Nephron (organoid): ENCODE measurements around the gene VGLL1.

Experiments used
- H3K27ac Mint-ChIP-seq, 3 experiments: 2 replicates each; pipeline ENCODE4 v1.8.0; 2020; ENCODE audit warnings: mixed read lengths in 3 of 3, mild to moderate bottlenecking in 2 of 3, moderate library complexity in 1 of 3
- H3K27me3 Mint-ChIP-seq: 2 replicates; pipeline ENCODE4 v1.8.0; 2021; ENCODE audit warnings: low read depth, mild to moderate bottlenecking, moderate library complexity, mixed read lengths
- H3K36me3 Mint-ChIP-seq: 2 replicates; pipeline ENCODE4 v1.8.0; 2020; ENCODE audit warnings: low read depth, mixed read lengths
- H3K4me1 Mint-ChIP-seq: 2 replicates; pipeline ENCODE4 v1.8.0; 2020; ENCODE audit warnings: mixed read lengths
- H3K4me3 Mint-ChIP-seq, 3 experiments: 2 replicates each; pipeline ENCODE4 v1.8.0; 2020; ENCODE audit warnings: mild to moderate bottlenecking in 3 of 3, mixed read lengths in 3 of 3, moderate library complexity in 2 of 3
- H3K9me3 Mint-ChIP-seq: 2 replicates; pipeline ENCODE4 v1.8.0; 2020; ENCODE audit warnings: mixed read lengths
- TF ChIP-seq, protein P1 (sequence below), 3 experiments: fragments of 200-600 bp; sonication (generic); IDR thresholded peaks; one replicate each; pipeline ENCODE4 v1.5.0; 2021; ENCODE audit warnings: antibody characterized with exemption in 3 of 3; ENCODE audit not compliant: unreplicated experiment in 3 of 3

VGLL1 gene

DNA sequence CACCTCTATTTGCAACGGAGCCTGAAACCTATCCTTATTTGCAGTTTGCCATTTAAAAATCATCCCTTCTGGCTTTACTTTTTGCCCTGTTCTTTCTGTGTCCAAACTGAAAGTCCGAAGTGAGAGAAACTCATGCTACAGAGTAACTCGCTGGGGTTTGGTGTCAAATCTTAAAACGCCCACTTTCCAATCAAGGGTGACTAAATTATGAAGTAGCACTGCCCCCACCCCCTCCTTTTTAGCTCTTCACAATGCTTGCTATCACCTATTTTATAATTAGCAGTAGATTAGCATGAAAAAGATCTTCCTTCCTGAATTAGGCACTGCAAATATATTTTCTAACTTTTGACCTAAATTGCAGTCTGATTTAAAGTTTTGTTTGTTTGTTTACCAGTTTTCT lies 52.5 kb downstream of the VGLL1 start:
- TF ChIP-seq, protein P1, sequence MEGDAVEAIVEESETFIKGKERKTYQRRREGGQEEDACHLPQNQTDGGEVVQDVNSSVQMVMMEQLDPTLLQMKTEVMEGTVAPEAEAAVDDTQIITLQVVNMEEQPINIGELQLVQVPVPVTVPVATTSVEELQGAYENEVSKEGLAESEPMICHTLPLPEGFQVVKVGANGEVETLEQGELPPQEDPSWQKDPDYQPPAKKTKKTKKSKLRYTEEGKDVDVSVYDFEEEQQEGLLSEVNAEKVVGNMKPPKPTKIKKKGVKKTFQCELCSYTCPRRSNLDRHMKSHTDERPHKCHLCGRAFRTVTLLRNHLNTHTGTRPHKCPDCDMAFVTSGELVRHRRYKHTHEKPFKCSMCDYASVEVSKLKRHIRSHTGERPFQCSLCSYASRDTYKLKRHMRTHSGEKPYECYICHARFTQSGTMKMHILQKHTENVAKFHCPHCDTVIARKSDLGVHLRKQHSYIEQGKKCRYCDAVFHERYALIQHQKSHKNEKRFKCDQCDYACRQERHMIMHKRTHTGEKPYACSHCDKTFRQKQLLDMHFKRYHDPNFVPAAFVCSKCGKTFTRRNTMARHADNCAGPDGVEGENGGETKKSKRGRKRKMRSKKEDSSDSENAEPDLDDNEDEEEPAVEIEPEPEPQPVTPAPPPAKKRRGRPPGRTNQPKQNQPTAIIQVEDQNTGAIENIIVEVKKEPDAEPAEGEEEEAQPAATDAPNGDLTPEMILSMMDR (IDR thresholded peaks at IDR 0.05; ENCODE audit: unreplicated experiment in 3 of 3) = no peak
- Mint-ChIP-seq H3K4me1 (no peaks in the 10 kb centered on the region), H3K4me3 (no peak overlapping the region), H3K9me3 (peaks cover 2% of the 10 kb centered on the region), H3K36me3 (no peaks in the 10 kb centered on the region), H3K27ac (no peak overlapping the region), H3K27me3 (no peaks in the 10 kb centered on the region)

DNA sequence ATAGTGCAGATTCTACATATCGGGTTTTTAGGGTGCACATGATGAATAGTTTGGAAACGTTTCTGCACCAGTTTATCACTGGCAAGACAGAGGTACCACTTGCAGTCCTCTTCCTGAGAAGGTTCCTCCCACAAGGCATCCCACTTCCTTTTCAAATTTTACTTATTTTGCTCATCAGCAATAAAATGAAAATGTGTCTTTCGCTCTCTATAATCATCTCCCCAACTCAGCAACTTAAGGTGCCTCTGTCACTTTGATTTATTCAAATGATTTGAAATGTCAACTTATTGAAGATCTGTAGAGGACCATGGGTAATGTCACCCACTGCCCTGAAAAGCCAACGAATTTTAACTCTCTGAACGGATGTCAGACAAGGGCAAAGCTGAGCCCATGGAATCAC lies 53.2 kb downstream of the VGLL1 start:
- no peaks in the 10 kb centered on the region for H3K27me3 Mint-ChIP-seq
- no peak overlapping the region for H3K4me3 Mint-ChIP-seq
- peaks cover 2% of the 10 kb centered on the region for H3K9me3 Mint-ChIP-seq
- H3K36me3 Mint-ChIP-seq = no peaks in the 10 kb centered on the region
- TF ChIP-seq, protein P1 (IDR thresholded peaks at IDR 0.05; ENCODE audit: unreplicated experiment in 3 of 3) = no peak
- no peak overlapping the region for H3K27ac Mint-ChIP-seq
- no peaks in the 10 kb centered on the region for H3K4me1 Mint-ChIP-seq

DNA sequence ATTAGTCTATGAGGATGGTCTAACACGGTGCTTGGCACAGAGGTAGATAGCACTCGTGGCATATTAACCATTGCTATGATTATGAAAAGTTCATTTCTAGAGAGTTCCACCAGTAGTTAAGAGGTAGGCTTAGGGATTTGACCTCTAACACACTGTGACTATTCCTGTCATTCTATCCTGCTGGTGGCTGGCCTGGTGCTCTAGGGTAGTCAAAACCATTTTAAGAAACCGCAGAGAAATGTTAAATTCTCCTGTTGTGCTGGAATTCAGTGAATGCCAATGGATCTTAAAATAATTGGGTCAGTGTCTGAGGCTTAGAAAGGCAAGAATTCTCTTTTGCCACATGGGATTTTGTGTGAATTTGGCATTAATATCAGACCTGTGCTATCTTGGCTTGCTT lies 53.9 kb downstream of the VGLL1 start:
- H3K9me3 Mint-ChIP-seq = peaks cover 2% of the 10 kb centered on the region
- no peak overlapping the region for H3K27ac Mint-ChIP-seq
- H3K4me3 Mint-ChIP-seq = no peak overlapping the region
- H3K36me3 Mint-ChIP-seq = no peaks in the 10 kb centered on the region
- H3K27me3 Mint-ChIP-seq = no peaks in the 10 kb centered on the region
- no peaks in the 10 kb centered on the region for H3K4me1 Mint-ChIP-seq
- TF ChIP-seq, protein P1 (IDR thresholded peaks at IDR 0.05; ENCODE audit: unreplicated experiment in 3 of 3) = no peak

DNA sequence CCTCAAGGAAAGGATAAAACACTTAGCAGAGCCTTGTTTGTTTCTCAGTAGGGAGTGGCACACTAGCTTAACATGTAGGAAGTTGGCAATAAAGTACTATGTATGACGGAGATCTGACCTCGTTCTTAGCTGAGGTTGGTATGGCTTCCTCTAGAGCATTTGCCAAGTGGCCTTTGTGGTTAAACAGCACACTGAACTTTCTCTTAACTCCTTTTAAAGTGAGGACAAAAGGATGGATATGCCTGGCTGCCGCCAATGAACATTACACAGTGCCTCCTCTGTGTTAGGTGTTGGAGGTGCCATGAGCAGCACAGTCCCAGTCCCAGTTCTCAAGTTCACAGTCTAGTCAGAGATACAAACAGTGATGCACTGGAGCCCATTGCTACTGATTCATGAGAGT lies 54.4 kb downstream of the VGLL1 start:
- Mint-ChIP-seq H3K36me3 (no peaks in the 10 kb centered on the region), H3K4me1 (no peaks in the 10 kb centered on the region), H3K27ac (no peak overlapping the region), H3K9me3 (peaks cover 2% of the 10 kb centered on the region), H3K27me3 (no peaks in the 10 kb centered on the region), H3K4me3 (no peak overlapping the region)
- TF ChIP-seq, protein P1 (IDR thresholded peaks at IDR 0.05; ENCODE audit: unreplicated experiment in 3 of 3) = no peak

DNA sequence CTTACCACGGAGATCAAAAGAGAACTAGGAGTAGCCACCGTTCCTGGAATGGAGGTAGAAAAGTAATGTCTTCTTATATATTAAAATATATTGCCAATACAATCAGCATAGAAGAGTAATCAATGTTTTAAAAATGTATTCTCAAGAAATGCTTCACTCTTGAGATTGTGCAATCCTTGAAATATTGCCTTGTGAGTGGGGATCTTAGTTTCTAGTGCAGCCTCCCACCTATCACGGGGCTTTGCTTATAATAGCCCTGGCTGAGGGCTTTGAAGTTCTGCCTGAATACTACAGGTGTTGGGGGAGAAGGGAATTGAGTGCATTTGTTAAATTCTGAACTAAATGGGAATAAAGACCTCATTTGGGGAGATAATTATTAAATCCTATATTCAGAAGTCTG lies 55.5 kb downstream of the VGLL1 start:
- TF ChIP-seq, protein P1 (IDR thresholded peaks at IDR 0.05; ENCODE audit: unreplicated experiment in 3 of 3) = no peak
- H3K4me1 Mint-ChIP-seq = no peaks in the 10 kb centered on the region
- H3K36me3 Mint-ChIP-seq = no peaks in the 10 kb centered on the region
- H3K27ac Mint-ChIP-seq = no peak overlapping the region
- no peaks in the 10 kb centered on the region for H3K27me3 Mint-ChIP-seq
- peaks cover 6% of the 10 kb centered on the region for H3K9me3 Mint-ChIP-seq
- H3K4me3 Mint-ChIP-seq = no peak overlapping the region

DNA sequence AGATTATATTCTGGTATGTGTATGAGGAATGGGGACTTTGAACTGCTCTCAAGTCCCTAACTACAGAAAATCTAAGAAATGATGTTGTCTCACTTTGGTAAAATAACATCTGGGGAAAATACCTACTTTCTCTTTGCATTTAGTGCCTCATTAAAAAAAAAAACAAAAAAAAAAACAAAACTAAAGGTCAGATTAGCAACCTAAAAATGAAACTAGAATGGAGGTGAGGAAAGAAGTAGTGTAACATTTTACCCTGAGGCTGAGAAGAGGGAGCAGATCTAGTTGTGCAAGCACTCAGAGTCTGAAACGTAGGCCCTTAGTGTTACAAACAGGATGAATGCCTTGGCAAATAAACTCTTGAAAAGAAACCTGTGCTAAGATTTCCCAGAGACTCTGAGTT lies 56.0 kb downstream of the VGLL1 start:
- H3K4me3 Mint-ChIP-seq = no peak overlapping the region
- H3K27me3 Mint-ChIP-seq = no peaks in the 10 kb centered on the region
- peaks cover 4% of the 10 kb centered on the region for H3K9me3 Mint-ChIP-seq
- H3K36me3 Mint-ChIP-seq = no peaks in the 10 kb centered on the region
- no peaks in the 10 kb centered on the region for H3K4me1 Mint-ChIP-seq
- no peak overlapping the region for H3K27ac Mint-ChIP-seq
- TF ChIP-seq, protein P1 (IDR thresholded peaks at IDR 0.05; ENCODE audit: unreplicated experiment in 3 of 3) = no peak
